HepG2 (cell line): ENCODE data around the gene CYBC1. TPM values are rescaled to one million over a fixed set of nuclear protein-coding genes. Genes with fewer than 3 reads are reported as not detected.

Source experiments
- CREB1 ChIP-seq, 2 experiments: fragments of 450-650 bp in 1 of 2; IDR thresholded peaks; 2 replicates each; pipeline ENCODE4 v1.6.1; 2016 to 2017; ENCODE audit warnings: control low read depth in 1 of 2, mild to moderate bottlenecking in 1 of 2, missing compliant biosample characterization in 1 of 2, missing genetic modification characterization in 1 of 2
- FOXA3 ChIP-seq: IDR thresholded peaks from 2 replicates; pipeline ENCODE4 v1.6.1; 2016; ENCODE audit warnings: missing genetic modification reagents, missing compliant biosample characterization
- FOXP1 ChIP-seq, 2 experiments: fragments of 450-650 bp in 1 of 2; IDR thresholded peaks; 2 replicates each; pipeline ENCODE4 v1.6.1; 2017 to 2018; ENCODE audit warnings: antibody characterized with exemption in 1 of 2
- HMG20B ChIP-seq: conservative IDR thresholded peaks from 2 replicates; pipeline ENCODE4 v1.6.1; 2016; ENCODE audit warnings: missing genetic modification reagents, missing compliant biosample characterization
- JUND ChIP-seq: sonication (generic); formaldehyde crosslinking; IDR thresholded peaks from 2 replicates; pipeline ENCODE4 v1.8.0; 2022; ENCODE audit warnings: mild to moderate bottlenecking, missing genetic modification reagents
- KLF9 ChIP-seq: IDR thresholded peaks from 2 replicates; pipeline ENCODE4 v1.6.1; 2016; ENCODE audit warnings: low read depth
- MTF1 ChIP-seq: sonication (generic); formaldehyde crosslinking; IDR thresholded peaks from 2 replicates; pipeline ENCODE4 v1.5.0; 2020; ENCODE audit warnings: missing genetic modification reagents
- NCOA2 ChIP-seq: sonication (generic); formaldehyde crosslinking; IDR thresholded peaks from 2 replicates; pipeline ENCODE4 v1.8.0; 2022; ENCODE audit warnings: inconsistent platforms
- SNRNP70 ChIP-seq: fragments of 200-400 bp; formaldehyde crosslinking; IDR thresholded peaks from 2 replicates; pipeline ENCODE4 v1.6.1; 2017; ENCODE audit warnings: mild to moderate bottlenecking, low read depth, low read length, moderate library complexity
- SRF ChIP-seq: IDR thresholded peaks from 2 replicates; pipeline ENCODE4 v1.6.1; 2011; ENCODE audit warnings: mild to moderate bottlenecking, low read depth, low read length, moderate library complexity
- TCF12 ChIP-seq, 2 experiments: fragments of 450-650 bp in 1 of 2; sonication (generic) in 1 of 2; formaldehyde crosslinking in 1 of 2; IDR thresholded peaks; 2 replicates each; pipeline versions ENCODE4 v1.6.1 to v1.8.0; 2017 to 2022; ENCODE audit warnings: antibody characterized with exemption in 1 of 2, mild to moderate bottlenecking in 1 of 2, missing genetic modification reagents in 1 of 2, moderate library complexity in 1 of 2
- THAP9 ChIP-seq: sonication (generic); formaldehyde crosslinking; IDR thresholded peaks from 2 replicates; pipeline ENCODE4; 2020; ENCODE audit warnings: missing genetic modification reagents, mild to moderate bottlenecking, borderline replicate concordance
- U2AF2 ChIP-seq: fragments of 200-400 bp; formaldehyde crosslinking; IDR thresholded peaks from 2 replicates; pipeline ENCODE4 v1.6.1; 2017; ENCODE audit warnings: low read depth, mild to moderate bottlenecking, low read length
- ZNF256 ChIP-seq: sonication (generic); formaldehyde crosslinking; conservative IDR thresholded peaks from 2 replicates; pipeline ENCODE4 v1.4.0; 2020; ENCODE audit warnings: missing genetic modification reagents
- polyA plus RNA-seq, 8 experiments: library from polyadenylated mRNA; depleted of rRNA in 3 of 8; stranded (reverse) in 7 of 8; unstranded in 1 of 8; fragments of >200 nt; fragmentation: Illumina TruSeq in 4 of 8; extraction: Trizol in 4 of 8; gene quantifications; 2 replicates each; pipeline versions ENCODE4 v1.2.1 to v1.2.3, GENCODE V29; 2011 to 2016; ENCODE audit warnings: low read depth in 4 of 8, missing spikeins in 1 of 8, mixed read lengths in 1 of 8; ENCODE audit not compliant: insufficient read depth in 1 of 8
- total RNA-seq, 5 experiments: library from RNA; depleted of rRNA; stranded (reverse); fragments of >200 nt; fragmentation: Illumina TruSeq; extraction: Trizol; gene quantifications; 2 replicates each; pipeline ENCODE4 v1.2.3, GENCODE V29; 2016; ENCODE audit warnings: low read depth in 1 of 5
- TF ChIP-seq, protein P1 (sequence below): sonication (generic); formaldehyde crosslinking; IDR thresholded peaks from 2 replicates; pipeline ENCODE4 v1.8.1; 2023; ENCODE audit warnings: missing genetic modification reagents, inconsistent platforms, borderline replicate concordance
- TF ChIP-seq, protein P2 (sequence below): fragments of 450-650 bp; IDR thresholded peaks from 2 replicates; pipeline ENCODE4 v1.6.1; 2017; ENCODE audit warnings: mild to moderate bottlenecking
- TF ChIP-seq, protein P3 (sequence below): sonication (generic); formaldehyde crosslinking; IDR thresholded peaks from 2 replicates; pipeline ENCODE4 v1.4.0; 2020; ENCODE audit warnings: missing genetic modification reagents
- TF ChIP-seq, protein P4 (sequence below): sonication (generic); formaldehyde crosslinking; IDR thresholded peaks from 2 replicates; pipeline ENCODE4 v1.8.0; 2022; ENCODE audit warnings: mild to moderate bottlenecking, missing genetic modification reagents

The CYBC1 gene
- total and polyA plus RNA-seq, 2 of the 13 experiments (the other 11 are each of a cell fraction or from before 2014, with no cell fraction given) = 43.4 to 44.1 TPM

- TF ChIP-seq, protein P1, sequence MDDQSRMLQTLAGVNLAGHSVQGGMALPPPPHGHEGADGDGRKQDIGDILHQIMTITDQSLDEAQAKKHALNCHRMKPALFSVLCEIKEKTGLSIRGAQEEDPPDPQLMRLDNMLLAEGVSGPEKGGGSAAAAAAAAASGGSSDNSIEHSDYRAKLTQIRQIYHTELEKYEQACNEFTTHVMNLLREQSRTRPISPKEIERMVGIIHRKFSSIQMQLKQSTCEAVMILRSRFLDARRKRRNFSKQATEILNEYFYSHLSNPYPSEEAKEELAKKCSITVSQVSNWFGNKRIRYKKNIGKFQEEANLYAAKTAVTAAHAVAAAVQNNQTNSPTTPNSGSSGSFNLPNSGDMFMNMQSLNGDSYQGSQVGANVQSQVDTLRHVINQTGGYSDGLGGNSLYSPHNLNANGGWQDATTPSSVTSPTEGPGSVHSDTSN = no peak
- TF ChIP-seq CREB1 (IDR thresholded peaks at IDR 0.05) (no peak), CREB1 (CRISPR knock-in tag; IDR thresholded peaks at IDR 0.05) (peak; percentile 43; the same call in 1 of the 2 replicates), JUND (CRISPR knock-in tag) (peak; percentile 7; the same call in 1 of the 2 replicates), MTF1 (CRISPR knock-in tag) (no peak), NCOA2 (0 out of 2 replicates have a peak, but pooled peaks have one; percentile 41), U2AF2 (no peak), FOXA3 (CRISPR knock-in tag) (peak; percentile 93), KLF9 (no peak), FOXP1 (IDR thresholded peaks at IDR 0.05) (no peak), FOXP1 (CRISPR knock-in tag; IDR thresholded peaks at IDR 0.05) (0 out of 2 replicates have a peak, but pooled peaks have one; percentile 39), TCF12 (IDR thresholded peaks at IDR 0.05) (no peak), TCF12 (CRISPR knock-in tag; IDR thresholded peaks at IDR 0.05) (peak; percentile 45; the same call in 1 of the 2 replicates), ZNF256 (CRISPR knock-in tag) (no peak), HMG20B (CRISPR knock-in tag) (no peak), SRF (no peak), SNRNP70 (no peak), THAP9 (peak; percentile 63; the same call in 1 of the 2 replicates)
- TF ChIP-seq, protein P2, sequence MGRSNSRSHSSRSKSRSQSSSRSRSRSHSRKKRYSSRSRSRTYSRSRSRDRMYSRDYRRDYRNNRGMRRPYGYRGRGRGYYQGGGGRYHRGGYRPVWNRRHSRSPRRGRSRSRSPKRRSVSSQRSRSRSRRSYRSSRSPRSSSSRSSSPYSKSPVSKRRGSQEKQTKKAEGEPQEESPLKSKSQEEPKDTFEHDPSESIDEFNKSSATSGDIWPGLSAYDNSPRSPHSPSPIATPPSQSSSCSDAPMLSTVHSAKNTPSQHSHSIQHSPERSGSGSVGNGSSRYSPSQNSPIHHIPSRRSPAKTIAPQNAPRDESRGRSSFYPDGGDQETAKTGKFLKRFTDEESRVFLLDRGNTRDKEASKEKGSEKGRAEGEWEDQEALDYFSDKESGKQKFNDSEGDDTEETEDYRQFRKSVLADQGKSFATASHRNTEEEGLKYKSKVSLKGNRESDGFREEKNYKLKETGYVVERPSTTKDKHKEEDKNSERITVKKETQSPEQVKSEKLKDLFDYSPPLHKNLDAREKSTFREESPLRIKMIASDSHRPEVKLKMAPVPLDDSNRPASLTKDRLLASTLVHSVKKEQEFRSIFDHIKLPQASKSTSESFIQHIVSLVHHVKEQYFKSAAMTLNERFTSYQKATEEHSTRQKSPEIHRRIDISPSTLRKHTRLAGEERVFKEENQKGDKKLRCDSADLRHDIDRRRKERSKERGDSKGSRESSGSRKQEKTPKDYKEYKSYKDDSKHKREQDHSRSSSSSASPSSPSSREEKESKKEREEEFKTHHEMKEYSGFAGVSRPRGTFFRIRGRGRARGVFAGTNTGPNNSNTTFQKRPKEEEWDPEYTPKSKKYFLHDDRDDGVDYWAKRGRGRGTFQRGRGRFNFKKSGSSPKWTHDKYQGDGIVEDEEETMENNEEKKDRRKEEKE = no peak
- TF ChIP-seq, protein P3, sequence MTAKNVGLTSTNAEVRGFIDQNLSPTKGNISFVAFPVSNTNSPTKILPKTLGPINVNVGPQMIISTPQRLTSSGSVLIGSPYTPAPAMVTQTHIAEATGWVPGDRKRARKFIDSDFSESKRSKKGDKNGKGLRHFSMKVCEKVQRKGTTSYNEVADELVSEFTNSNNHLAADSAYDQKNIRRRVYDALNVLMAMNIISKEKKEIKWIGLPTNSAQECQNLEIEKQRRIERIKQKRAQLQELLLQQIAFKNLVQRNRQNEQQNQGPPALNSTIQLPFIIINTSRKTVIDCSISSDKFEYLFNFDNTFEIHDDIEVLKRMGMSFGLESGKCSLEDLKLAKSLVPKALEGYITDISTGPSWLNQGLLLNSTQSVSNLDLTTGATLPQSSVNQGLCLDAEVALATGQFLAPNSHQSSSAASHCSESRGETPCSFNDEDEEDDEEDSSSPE (CRISPR knock-in tag) = 0 out of 2 replicates have a peak, but pooled peaks have one; percentile 15
- TF ChIP-seq, protein P4, sequence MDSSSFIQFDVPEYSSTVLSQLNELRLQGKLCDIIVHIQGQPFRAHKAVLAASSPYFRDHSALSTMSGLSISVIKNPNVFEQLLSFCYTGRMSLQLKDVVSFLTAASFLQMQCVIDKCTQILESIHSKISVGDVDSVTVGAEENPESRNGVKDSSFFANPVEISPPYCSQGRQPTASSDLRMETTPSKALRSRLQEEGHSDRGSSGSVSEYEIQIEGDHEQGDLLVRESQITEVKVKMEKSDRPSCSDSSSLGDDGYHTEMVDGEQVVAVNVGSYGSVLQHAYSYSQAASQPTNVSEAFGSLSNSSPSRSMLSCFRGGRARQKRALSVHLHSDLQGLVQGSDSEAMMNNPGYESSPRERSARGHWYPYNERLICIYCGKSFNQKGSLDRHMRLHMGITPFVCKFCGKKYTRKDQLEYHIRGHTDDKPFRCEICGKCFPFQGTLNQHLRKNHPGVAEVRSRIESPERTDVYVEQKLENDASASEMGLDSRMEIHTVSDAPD (CRISPR knock-in tag) = 0 out of 2 replicates have a peak, but pooled peaks have one; percentile 60
Observed at GRCh38 chr17:82461827-82462524, 11.4 kb upstream of the CYBC1 start (continued).
